Neural cell (in vitro differentiated cells): ENCODE results near the gene KCNT1.

Experiments used
- CTCF ChIP-seq: fragments of 450-650 bp; IDR thresholded peaks from 2 replicates; pipeline ENCODE4 v1.5.1; 2014; ENCODE audit warnings: antibody characterized with exemption, mild to moderate bottlenecking, moderate library complexity; ENCODE audit not compliant: poor library complexity, severe bottlenecking
- EP300 ChIP-seq: fragments of 450-650 bp; conservative IDR thresholded peaks from 2 replicates; pipeline ENCODE4 v1.6.1; 2014; ENCODE audit warnings: antibody characterized with exemption, mild to moderate bottlenecking, moderate library complexity; ENCODE audit not compliant: poor library complexity, severe bottlenecking
- EZH2 ChIP-seq: fragments of 200-600, 300-800 bp; shearing (Covaris generic), sonication (generic); IDR thresholded peaks from 2 replicates; pipeline ENCODE4 v1.6.1; 2014; ENCODE audit warnings: antibody characterized with exemption, low read length, borderline replicate concordance, mild to moderate bottlenecking; ENCODE audit not compliant: insufficient read depth, poor library complexity, severe bottlenecking
- POLR2AphosphoS5 ChIP-seq: IDR thresholded peaks from 2 replicates; pipeline ENCODE4 v1.6.1; 2012
- RAD21 ChIP-seq: fragments of 450-650 bp; conservative IDR thresholded peaks from 2 replicates; pipeline ENCODE4 v1.6.1; 2014; ENCODE audit warnings: antibody characterized with exemption, mild to moderate bottlenecking, moderate library complexity
- REST ChIP-seq: IDR thresholded peaks from 2 replicates; pipeline ENCODE4 v1.6.1; 2012; ENCODE audit warnings: borderline replicate concordance
- SMC3 ChIP-seq: fragments of 450-650 bp; conservative IDR thresholded peaks from 2 replicates; pipeline ENCODE4 v1.6.1; 2014; ENCODE audit warnings: antibody characterized with exemption, mild to moderate bottlenecking, moderate library complexity; ENCODE audit not compliant: poor library complexity
- TAF1 ChIP-seq: IDR thresholded peaks from 2 replicates; pipeline ENCODE4 v1.6.1; 2012; ENCODE audit warnings: low read depth

- TF ChIP-seq CTCF (no peak), POLR2AphosphoS5 (no peak), SMC3 (no peak), EZH2 (no peak), EP300 (no peak), REST (no peak), TAF1 (no peak), RAD21 (no peak)
These were observed 90.5 kb downstream of the KCNT1 start for GRCh38 chr9:135792268-135793128.
